ENCODE results near the gene HCCS.

- TF ChIP-seq CTCF (IDR thresholded peaks at IDR 0.05; ENCODE audit: insufficient read depth, low read depth, low read length): no peak
- no peak for TF ChIP-seq EZH2 (IDR thresholded peaks at IDR 0.05; ENCODE audit: insufficient read depth, low read length)
These were observed 7.4 kb upstream of the HCCS start for GRCh38 chrX:11103751-11104150.

Measured in astrocyte (in vitro differentiated cells and primary cell).